Activated CD8-positive, alpha-beta T cell treated with anti-CD3 and anti-CD28 coated beads for 36 hours (primary cell): ENCODE results near the gene PABPN1L. TPM values are rescaled to one million over a fixed set of nuclear protein-coding genes. Genes with fewer than 3 reads are reported as not detected.
A peak's percentile ranks its signal among the peaks of the same experiment; 100 is the strongest.

Experiments used
- ATAC-seq: fragments of 200-7000 bp; cut with Tn5 transposase; one replicate; pipeline ENCODE4 v1.10.0; 2021; ENCODE audit warnings: mild to moderate bottlenecking, moderate library complexity
- CTCF ChIA-PET: fragments of 350-600 bp; sonication (Branson Sonifier 250); formaldehyde crosslinking; loops from one replicate; lab custom pipeline; 2021; ENCODE audit warnings: antibody characterized with exemption; lab: Charles Lee
- POLR2A ChIA-PET: fragments of 350-600 bp; sonication (Branson Sonifier 250); formaldehyde crosslinking; loops from one replicate; lab custom pipeline; 2021; ENCODE audit warnings: antibody characterized with exemption; lab: Charles Lee
- DNase-seq: peaks from one replicate; pipeline ENCODE4 v3.0.0-alpha.2; 2020
- H3K27ac Mint-ChIP-seq: one replicate; pipeline ENCODE4 v1.8.0; 2021; ENCODE audit warnings: mild to moderate bottlenecking, mixed read lengths
- H3K27me3 Mint-ChIP-seq: one replicate; pipeline ENCODE4 v1.8.0; 2021; ENCODE audit warnings: mixed read lengths
- H3K36me3 Mint-ChIP-seq: one replicate; pipeline ENCODE4 v1.8.0; 2021; ENCODE audit warnings: low read depth, mixed read lengths
- H3K4me1 Mint-ChIP-seq: one replicate; pipeline ENCODE4 v1.8.0; 2021; ENCODE audit warnings: low read depth, mixed read lengths
- H3K4me3 Mint-ChIP-seq: one replicate; pipeline ENCODE4 v1.8.0; 2021; ENCODE audit warnings: mild to moderate bottlenecking, moderate library complexity, mixed read lengths
- H3K9me3 Mint-ChIP-seq: one replicate; pipeline ENCODE4 v1.8.0; 2021; ENCODE audit warnings: mixed read lengths
- intact Hi-C: fragments of 100-400 bp; cut with micrococcal nuclease; formaldehyde crosslinking; loops from one replicate; pipeline ENCODE4 v1.10.0; 2022
- total RNA-seq, 2 experiments: library from RNA; stranded (reverse); gene quantifications; one replicate each; pipeline ENCODE4 v1.2.3, GENCODE V29; 2021
- TF ChIP-seq, protein P1 (sequence below): fragments of 200-600 bp; IDR thresholded peaks from one replicate; pipeline ENCODE4 v1.8.0; 2022; ENCODE audit warnings: antibody characterized with exemption, mild to moderate bottlenecking

Gene PABPN1L
- total RNA-seq, 2 experiments from 2014 or later: not detected

- ATAC-seq: no peak
- no peak for DNase-seq
- H3K4me3 Mint-ChIP-seq: peak overlapping the region; percentile 73
- H3K27me3 Mint-ChIP-seq: no peaks in the 10 kb centered on the region
- peaks cover 31% of the 10 kb centered on the region for H3K4me1 Mint-ChIP-seq
- no peaks in the 10 kb centered on the region for H3K9me3 Mint-ChIP-seq
- TF ChIP-seq, protein P1, sequence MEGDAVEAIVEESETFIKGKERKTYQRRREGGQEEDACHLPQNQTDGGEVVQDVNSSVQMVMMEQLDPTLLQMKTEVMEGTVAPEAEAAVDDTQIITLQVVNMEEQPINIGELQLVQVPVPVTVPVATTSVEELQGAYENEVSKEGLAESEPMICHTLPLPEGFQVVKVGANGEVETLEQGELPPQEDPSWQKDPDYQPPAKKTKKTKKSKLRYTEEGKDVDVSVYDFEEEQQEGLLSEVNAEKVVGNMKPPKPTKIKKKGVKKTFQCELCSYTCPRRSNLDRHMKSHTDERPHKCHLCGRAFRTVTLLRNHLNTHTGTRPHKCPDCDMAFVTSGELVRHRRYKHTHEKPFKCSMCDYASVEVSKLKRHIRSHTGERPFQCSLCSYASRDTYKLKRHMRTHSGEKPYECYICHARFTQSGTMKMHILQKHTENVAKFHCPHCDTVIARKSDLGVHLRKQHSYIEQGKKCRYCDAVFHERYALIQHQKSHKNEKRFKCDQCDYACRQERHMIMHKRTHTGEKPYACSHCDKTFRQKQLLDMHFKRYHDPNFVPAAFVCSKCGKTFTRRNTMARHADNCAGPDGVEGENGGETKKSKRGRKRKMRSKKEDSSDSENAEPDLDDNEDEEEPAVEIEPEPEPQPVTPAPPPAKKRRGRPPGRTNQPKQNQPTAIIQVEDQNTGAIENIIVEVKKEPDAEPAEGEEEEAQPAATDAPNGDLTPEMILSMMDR: no peak
- ChIA-PET CTCF (interaction anchor here (0.9 kb wide), 1 partner anchor 361 kb away, joined by 3 read pairs; no protein-coding TSS in a partner anchor), POLR2A (no interaction called here)
- peaks cover 16% of the 10 kb centered on the region for H3K36me3 Mint-ChIP-seq
- H3K27ac Mint-ChIP-seq: peak overlapping the region; percentile 25
- intact Hi-C loops: no loop called here
These were observed 11.3 kb downstream of the PABPN1L start for GRCh38 chr16:88855176-88855575.

DNA sequence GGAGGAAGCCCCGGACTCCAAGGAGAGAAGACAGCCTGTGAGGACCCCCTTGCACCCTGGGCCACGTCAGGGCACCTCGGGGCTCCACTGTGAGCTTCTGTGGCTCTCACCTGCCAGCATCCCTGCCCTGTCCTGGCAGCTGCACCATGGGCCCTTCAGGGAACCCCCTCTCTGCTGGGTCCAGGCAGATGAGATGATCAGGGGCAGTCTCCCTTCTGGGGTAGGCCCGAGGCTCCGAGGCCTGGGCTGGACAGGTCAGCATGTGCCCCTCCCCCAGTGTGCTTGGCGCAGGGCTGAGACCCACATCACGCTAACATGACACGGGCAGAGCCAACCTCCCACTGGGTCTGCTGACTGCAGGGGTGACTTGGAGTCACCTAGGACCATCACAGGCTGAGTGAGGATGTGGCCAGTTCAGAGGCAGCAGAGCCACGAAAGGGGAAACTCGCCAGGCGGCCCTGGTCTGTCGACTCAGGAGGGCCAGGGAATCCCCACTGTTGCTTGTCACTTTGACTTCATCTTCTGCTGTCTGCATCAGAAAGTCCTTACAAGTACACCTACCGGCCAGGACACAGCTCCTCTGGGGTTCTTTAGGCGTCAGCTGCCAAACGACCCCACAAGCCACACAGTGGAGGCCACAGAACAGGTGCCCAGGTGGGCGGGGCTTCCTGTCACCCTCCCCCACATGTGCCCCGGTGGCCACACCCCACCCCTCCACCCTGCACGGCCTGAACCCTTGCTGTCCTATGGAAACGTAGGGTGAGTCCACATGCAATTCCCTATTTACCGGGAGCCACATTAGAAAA is 12.0 kb downstream of the PABPN1L start:
- DNase-seq (peak; percentile 59), ATAC-seq (peak; percentile 6)
- CTCF ChIA-PET: interaction anchor here (0.9 kb wide), 1 partner anchor 362 kb away, joined by 3 read pairs; no protein-coding TSS in a partner anchor
- intact Hi-C loops: no loop called here
- Mint-ChIP-seq H3K27ac (no peak overlapping the region), H3K4me3 (peak overlapping the region; percentile 73), H3K9me3 (no peaks in the 10 kb centered on the region), H3K36me3 (peaks cover 12% of the 10 kb centered on the region), H3K4me1 (peaks cover 31% of the 10 kb centered on the region), H3K27me3 (no peaks in the 10 kb centered on the region)
- POLR2A ChIA-PET: interaction anchor here (1.3 kb wide), 1 partner anchor 36 kb away, joined by 3 read pairs; no protein-coding TSS in a partner anchor
- TF ChIP-seq, protein P1: no peak

- Mint-ChIP-seq H3K27ac (no peak overlapping the region), H3K36me3 (peaks cover 5% of the 10 kb centered on the region), H3K9me3 (no peaks in the 10 kb centered on the region), H3K27me3 (no peaks in the 10 kb centered on the region), H3K4me3 (no peak overlapping the region), H3K4me1 (peaks cover 26% of the 10 kb centered on the region)
- TF ChIP-seq, protein P1: no peak
- DNase-seq (no peak), ATAC-seq (no peak)
- intact Hi-C loops: no loop called here
- POLR2A ChIA-PET: interaction anchor here (1.3 kb wide), 1 partner anchor 35 kb away, joined by 3 read pairs; no protein-coding TSS in a partner anchor
- CTCF ChIA-PET: interaction anchor here (1.0 to 1.2 kb wide), 2 partner anchors 41 to 116 kb away, joined by 3 read pairs; no protein-coding TSS in a partner anchor
These were observed 13.0 kb downstream of the PABPN1L start for GRCh38 chr16:88853325-88853941.

DNA sequence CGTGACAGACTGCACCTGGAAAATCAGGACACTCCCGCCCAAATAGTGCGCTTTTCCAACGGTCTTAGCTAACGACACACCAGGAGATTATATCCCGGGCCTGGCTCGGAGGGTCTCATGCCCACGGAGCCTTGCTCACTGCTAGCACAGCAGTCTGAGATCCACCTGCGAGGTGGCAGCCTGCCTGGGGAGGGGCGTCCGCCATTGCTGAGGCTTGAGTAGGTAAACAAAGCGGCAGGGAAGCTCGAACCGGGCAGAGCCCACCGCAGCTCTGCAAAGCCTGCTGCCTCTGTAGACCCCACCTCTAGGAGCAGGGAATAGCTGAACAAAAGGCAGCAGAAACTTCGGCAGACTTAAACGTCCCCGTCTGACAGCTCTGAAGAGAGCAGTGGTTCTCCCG is 14.8 kb downstream of the PABPN1L start:
- Mint-ChIP-seq H3K36me3 (peaks cover 4% of the 10 kb centered on the region), H3K4me3 (no peak overlapping the region), H3K9me3 (no peaks in the 10 kb centered on the region), H3K4me1 (peaks cover 20% of the 10 kb centered on the region), H3K27ac (no peak overlapping the region), H3K27me3 (no peaks in the 10 kb centered on the region)
- TF ChIP-seq, protein P1: no peak
- CTCF ChIA-PET: no interaction called here
- DNase-seq (no peak), ATAC-seq (no peak)
- intact Hi-C loops: no loop called here
- POLR2A ChIA-PET: interaction anchor here (0.7 to 1.2 kb wide), 2 partner anchors 33 to 41 kb away, joined by 3 read pairs; no protein-coding TSS in a partner anchor
